CD4-positive, alpha-beta memory T cell (primary cell): ENCODE data around the gene APCDD1L. TPM values are rescaled to one million over a fixed set of nuclear protein-coding genes. Genes with fewer than 3 reads are reported as not detected.
A peak's percentile ranks its signal among the peaks of the same experiment; 100 is the strongest.

Source experiments
- CTCF ChIA-PET: fragments of 350-600 bp; sonication (Branson Sonifier 250); formaldehyde crosslinking; loops from one replicate; lab custom pipeline; 2021; ENCODE audit warnings: inconsistent platforms; ENCODE audit not compliant: partially characterized antibody; lab: Charles Lee
- POLR2A ChIA-PET: fragments of 350-600 bp; sonication (Branson Sonifier 250); formaldehyde crosslinking; loops from one replicate; lab custom pipeline; 2021; ENCODE audit not compliant: partially characterized antibody; lab: Charles Lee
- DNase-seq, 5 donors: peaks; one replicate each; pipeline versions ENCODE4 v3.0.0 to v3.0.0-alpha.2; 2020 to 2022; ENCODE audit warnings: mixed read lengths in 1 of 5
- H3K27ac ChIP-seq: one replicate; pipeline ENCODE4 v1.7.0; 2013; ENCODE audit warnings: low read depth, low read length
- H3K27me3 ChIP-seq: 2 replicates; pipeline ENCODE4 v1.7.0; 2013; ENCODE audit warnings: mild to moderate bottlenecking, low read length, moderate library complexity; ENCODE audit not compliant: insufficient read depth
- H3K36me3 ChIP-seq: 2 replicates; pipeline ENCODE4 v1.7.0; 2013; ENCODE audit warnings: mild to moderate bottlenecking, low read length, moderate library complexity; ENCODE audit not compliant: insufficient read depth
- H3K4me1 ChIP-seq: 2 replicates; pipeline ENCODE4 v1.7.0; 2013; ENCODE audit warnings: mild to moderate bottlenecking, low read length, moderate library complexity; ENCODE audit not compliant: insufficient read depth
- H3K4me3 ChIP-seq, 2 donors: one replicate each; pipeline ENCODE4 v1.7.0; 2013; ENCODE audit warnings: low read length in 2 of 2, mild to moderate bottlenecking in 1 of 2
- H3K9me3 ChIP-seq, 2 donors: one replicate each; pipeline ENCODE4 v1.7.0; 2013; ENCODE audit warnings: low read length in 2 of 2, control low read depth in 1 of 2; ENCODE audit not compliant: control insufficient read depth in 1 of 2
- H3K27ac Mint-ChIP-seq, 7 donors: one replicate each; pipeline ENCODE4 v1.8.0; 2020 to 2021; ENCODE audit warnings: mixed read lengths in 7 of 7, mild to moderate bottlenecking in 6 of 7, inconsistent platforms in 3 of 7, moderate library complexity in 3 of 7
- H3K27me3 Mint-ChIP-seq, 2 donors: one replicate each; pipeline ENCODE4 v1.8.0; 2020 to 2021; ENCODE audit warnings: mixed read lengths in 2 of 2
- H3K36me3 Mint-ChIP-seq, 2 donors: one replicate each; pipeline ENCODE4 v1.8.0; 2020 to 2021; ENCODE audit warnings: mixed read lengths in 2 of 2, inconsistent platforms in 1 of 2, mild to moderate bottlenecking in 1 of 2
- H3K4me1 Mint-ChIP-seq, 4 donors: one replicate each; pipeline ENCODE4 v1.8.0; 2020 to 2021; ENCODE audit warnings: mixed read lengths in 4 of 4, mild to moderate bottlenecking in 1 of 4
- H3K4me3 Mint-ChIP-seq, 8 donors: one replicate each; pipeline ENCODE4 v1.8.0; 2020 to 2021; ENCODE audit warnings: mixed read lengths in 8 of 8, mild to moderate bottlenecking in 7 of 8, moderate library complexity in 6 of 8, inconsistent platforms in 3 of 8
- H3K9me3 Mint-ChIP-seq, 8 donors: one replicate each; pipeline ENCODE4 v1.8.0; 2020 to 2021; ENCODE audit warnings: mixed read lengths in 8 of 8, mild to moderate bottlenecking in 5 of 8, inconsistent platforms in 3 of 8, moderate library complexity in 1 of 8
- intact Hi-C: fragments of 100-400 bp; cut with micrococcal nuclease; formaldehyde crosslinking; loops from one replicate; pipeline ENCODE4 v1.15.1; 2023
- polyA plus RNA-seq, 2 donors: library from polyadenylated mRNA; unstranded; fragments of 300-500 nt; fragmentation: Illumina TruSeq; gene quantifications; one replicate each; pipeline ENCODE4 v1.2.3, GENCODE V29; 2021
- total RNA-seq, 2 experiments: library from RNA; stranded (reverse); gene quantifications; one replicate each; pipeline ENCODE4 v1.2.3, GENCODE V29; 2021

APCDD1L gene
- total and polyA plus RNA-seq, 4 experiments from 2014 or later, result 0.11 TPM; not detected in 3

DNA sequence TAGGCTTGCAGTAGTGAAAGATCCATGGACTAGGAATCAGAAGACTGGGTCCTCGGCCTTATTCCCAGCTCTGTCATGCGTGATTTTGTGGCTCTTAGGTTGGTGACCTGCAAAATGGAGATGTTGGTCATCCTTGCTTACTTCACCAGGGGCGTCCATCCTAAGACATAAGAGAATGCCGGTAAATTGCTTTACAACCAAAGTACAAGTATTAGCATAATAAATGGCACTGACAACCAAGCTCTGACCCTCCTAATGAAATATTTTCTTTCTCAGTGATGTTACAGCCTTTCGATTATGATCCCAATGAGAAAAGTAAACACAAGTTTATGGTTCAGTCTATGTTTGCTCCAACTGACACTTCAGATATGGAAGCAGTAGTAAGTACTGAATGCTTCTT lies 80.9 kb downstream of the APCDD1L start:
- no peaks in the 10 kb centered on the region for H3K9me3 Mint-ChIP-seq
- Histone ChIP-seq H3K9me3 (no peaks in the 10 kb centered on the region), H3K4me1 (peaks cover 25% of the 10 kb centered on the region), H3K27me3 (no peaks in the 10 kb centered on the region), H3K36me3 (no peaks in the 10 kb centered on the region), H3K27ac (no peak overlapping the region), H3K4me3 (no peak overlapping the region)
- POLR2A ChIA-PET, result no interaction called here
- H3K4me1 Mint-ChIP-seq, result peaks cover 28 to 62% (median 36%) of the 10 kb centered on the region in 4 donors
- H3K36me3 Mint-ChIP-seq, result peaks cover 32 to 48% of the 10 kb centered on the region in 2 donors
- no peak for DNase-seq
- H3K4me3 Mint-ChIP-seq, result no peak overlapping the region
- CTCF ChIA-PET, result no interaction called here
- intact Hi-C loops, result no loop called here
- H3K27me3 Mint-ChIP-seq, result no peaks in the 10 kb centered on the region
- H3K27ac Mint-ChIP-seq, result peak overlapping the region in 1 of 7 donors; percentile 8

DNA sequence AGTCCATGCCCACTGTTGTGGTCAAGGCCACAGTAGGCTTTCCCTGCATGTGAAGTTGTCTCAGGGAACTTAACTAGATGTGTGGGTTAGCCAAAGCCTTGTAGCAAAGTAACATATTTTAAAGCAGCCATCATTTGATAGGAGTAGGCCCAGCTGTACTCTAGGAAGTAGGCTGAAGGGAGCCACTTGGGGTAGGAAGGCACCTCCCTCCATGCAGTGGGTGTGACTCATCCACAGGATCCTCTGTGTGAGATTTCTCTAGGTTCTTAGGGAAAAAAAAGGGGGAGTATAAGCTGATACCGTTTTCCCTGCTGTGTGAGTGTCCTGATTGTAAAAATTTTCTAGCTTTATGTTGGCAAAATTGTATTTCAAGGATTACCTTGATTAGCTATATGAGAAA lies 81.4 kb downstream of the APCDD1L start:
- Mint-ChIP-seq H3K4me1 (peaks cover 27 to 60% (median 36%) of the 10 kb centered on the region in 4 donors), H3K27me3 (no peaks in the 10 kb centered on the region), H3K36me3 (peaks cover 33 to 47% of the 10 kb centered on the region in 2 donors), H3K27ac (peak overlapping the region in 4 of 7 donors; percentile 7 to 43 (median 32)), H3K9me3 (no peaks in the 10 kb centered on the region), H3K4me3 (no peak overlapping the region)
- intact Hi-C loops, result no loop called here
- H3K4me3 ChIP-seq, result no peak overlapping the region
- DNase-seq, result no peak
- no peaks in the 10 kb centered on the region for H3K27me3 ChIP-seq
- H3K9me3 ChIP-seq, result no peaks in the 10 kb centered on the region
- peaks cover 25% of the 10 kb centered on the region for H3K4me1 ChIP-seq
- POLR2A ChIA-PET, result no interaction called here
- no peaks in the 10 kb centered on the region for H3K36me3 ChIP-seq
- CTCF ChIA-PET, result no interaction called here
- no peak overlapping the region for H3K27ac ChIP-seq

DNA sequence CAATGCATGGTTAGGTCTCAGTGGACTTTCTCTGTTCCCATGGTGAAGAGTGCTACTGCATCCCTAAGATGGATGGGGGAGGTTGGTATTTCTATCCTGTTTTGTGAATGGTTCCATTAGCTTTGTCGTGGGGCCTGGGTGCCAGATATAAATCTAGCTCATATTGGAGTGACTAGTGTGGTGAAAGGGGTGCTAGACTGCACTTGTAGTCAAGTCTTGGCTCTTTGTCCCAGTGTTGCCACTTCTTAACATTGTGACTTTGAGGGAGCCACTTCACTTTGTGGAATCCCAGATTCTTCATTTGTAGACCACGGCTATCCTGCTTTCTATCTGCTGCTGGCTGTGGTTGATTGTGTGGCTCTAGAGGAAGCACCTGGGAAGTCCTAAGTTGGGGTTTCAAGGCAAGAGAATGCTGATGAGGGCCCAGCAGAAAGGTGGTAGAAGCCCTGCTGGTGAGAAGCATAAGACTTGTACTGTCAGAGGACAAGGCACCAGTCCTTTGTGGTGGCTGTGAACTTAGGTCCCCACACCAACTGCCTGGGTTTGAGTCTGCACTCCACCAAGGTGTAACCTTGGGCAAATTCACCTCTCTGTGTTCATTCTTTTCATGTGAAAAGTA lies 82.1 kb downstream of the APCDD1L start:
- peaks cover 20% of the 10 kb centered on the region for H3K4me1 ChIP-seq
- H3K36me3 ChIP-seq, result no peaks in the 10 kb centered on the region
- H3K4me3 Mint-ChIP-seq, result no peak overlapping the region
- peaks cover 35 to 45% of the 10 kb centered on the region in 2 donors for H3K36me3 Mint-ChIP-seq
- H3K9me3 ChIP-seq, result no peaks in the 10 kb centered on the region
- H3K27me3 Mint-ChIP-seq, result no peaks in the 10 kb centered on the region
- no peaks in the 10 kb centered on the region for H3K27me3 ChIP-seq
- no peak overlapping the region for H3K27ac ChIP-seq
- H3K27ac Mint-ChIP-seq, result peak overlapping the region in 6 of 7 donors; percentile 21 to 82 (median 44)
- H3K4me3 ChIP-seq, result no peak overlapping the region
- DNase-seq, result no peak
- CTCF ChIA-PET, result interaction anchor here (0.9 kb wide), 2 partner anchors 9 to 15 kb away, joined by 4 read pairs; no protein-coding TSS in a partner anchor
- POLR2A ChIA-PET, result no interaction called here
- H3K9me3 Mint-ChIP-seq, result no peaks in the 10 kb centered on the region
- intact Hi-C loops, result no loop called here
- H3K4me1 Mint-ChIP-seq, result peaks cover 26 to 58% (median 36%) of the 10 kb centered on the region in 4 donors

DNA sequence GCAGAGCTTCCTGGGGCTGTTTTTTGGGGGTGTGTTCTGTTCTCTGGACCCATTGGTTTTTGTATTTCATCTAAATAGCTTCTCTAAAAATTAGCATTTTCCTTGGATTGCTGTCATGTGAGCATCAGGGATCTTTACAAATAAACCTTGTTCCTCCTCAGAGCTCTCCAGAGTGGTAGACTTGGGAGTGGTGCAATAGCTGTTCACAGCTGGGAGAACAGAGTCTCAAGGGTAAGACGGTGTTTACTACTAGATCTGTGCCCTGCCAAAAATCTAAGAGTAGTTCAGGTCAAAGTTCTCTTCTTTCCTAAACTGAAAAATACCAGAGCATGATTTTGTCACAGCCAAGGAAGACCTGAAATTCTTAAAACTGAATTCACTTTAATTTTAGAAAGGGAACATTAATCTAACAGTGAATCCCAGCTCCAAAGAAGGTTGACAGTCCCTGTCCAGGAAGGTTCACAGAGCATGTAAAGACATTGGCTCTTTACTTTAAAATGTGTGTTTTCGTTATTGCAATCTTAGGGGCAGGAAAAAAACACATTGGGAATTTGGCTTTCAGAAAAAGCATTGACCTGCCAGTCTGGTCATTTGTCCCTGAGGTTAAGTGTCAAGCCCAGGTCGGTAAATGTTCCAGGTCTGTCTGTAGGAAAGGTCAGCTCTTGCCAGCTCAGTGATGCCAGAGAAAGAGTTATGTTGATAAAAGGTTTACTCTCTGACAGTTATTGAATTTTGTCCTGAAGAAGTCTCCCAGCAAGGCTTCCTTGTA lies 82.8 kb downstream of the APCDD1L start:
- Mint-ChIP-seq H3K27me3 (no peaks in the 10 kb centered on the region), H3K4me1 (peaks cover 25 to 52% (median 32%) of the 10 kb centered on the region in 4 donors), H3K4me3 (no peak overlapping the region), H3K9me3 (no peaks in the 10 kb centered on the region), H3K36me3 (peaks cover 29 to 39% of the 10 kb centered on the region in 2 donors), H3K27ac (peak overlapping the region in 6 of 7 donors; percentile 51 to 88 (median 74))
- Histone ChIP-seq H3K9me3 (no peaks in the 10 kb centered on the region), H3K36me3 (no peaks in the 10 kb centered on the region), H3K27ac (no peak overlapping the region), H3K4me1 (peaks cover 20% of the 10 kb centered on the region), H3K4me3 (no peak overlapping the region), H3K27me3 (no peaks in the 10 kb centered on the region)
- intact Hi-C loops, result no loop called here
- ChIA-PET CTCF (interaction anchor here (0.9 to 1.5 kb wide), 3 partner anchors 9 to 15 kb away, joined by 3 to 4 read pairs (median 4); no protein-coding TSS in a partner anchor), POLR2A (no interaction called here)
- no peak for DNase-seq

DNA sequence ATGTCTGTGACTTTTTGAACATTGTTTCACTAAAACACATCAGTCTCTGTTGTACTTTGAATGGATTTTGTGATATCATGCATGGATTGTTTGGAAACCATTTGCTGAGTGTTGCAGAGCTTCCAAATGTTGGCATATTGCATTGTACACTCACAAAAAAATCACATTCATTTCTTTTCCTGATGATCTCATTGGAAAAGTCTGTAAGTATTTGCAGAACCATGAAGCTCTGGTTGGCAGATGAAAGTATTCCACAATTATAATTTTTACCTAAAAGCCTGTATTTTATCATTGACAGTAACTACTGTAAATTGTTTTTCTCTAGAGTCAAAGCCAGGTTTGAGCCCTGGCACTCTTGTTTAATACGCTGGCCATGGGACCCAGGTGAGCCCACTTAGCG lies 84.1 kb downstream of the APCDD1L start:
- H3K36me3 ChIP-seq, result no peaks in the 10 kb centered on the region
- no peak overlapping the region for H3K4me3 Mint-ChIP-seq
- H3K27me3 Mint-ChIP-seq, result no peaks in the 10 kb centered on the region
- no peaks in the 10 kb centered on the region for H3K9me3 Mint-ChIP-seq
- peaks cover 28 to 35% of the 10 kb centered on the region in 2 donors for H3K36me3 Mint-ChIP-seq
- CTCF ChIA-PET, result interaction anchor here (1.5 kb wide), 1 partner anchor 11 kb away, joined by 3 read pairs; no protein-coding TSS in a partner anchor
- H3K4me1 ChIP-seq, result peaks cover 20% of the 10 kb centered on the region
- intact Hi-C loops, result no loop called here
- H3K27ac ChIP-seq, result no peak overlapping the region
- H3K27me3 ChIP-seq, result no peaks in the 10 kb centered on the region
- no peaks in the 10 kb centered on the region for H3K9me3 ChIP-seq
- no peak for DNase-seq
- POLR2A ChIA-PET, result no interaction called here
- H3K27ac Mint-ChIP-seq, result peak overlapping the region in 1 of 7 donors; percentile 62
- peaks cover 21 to 48% (median 31%) of the 10 kb centered on the region in 4 donors for H3K4me1 Mint-ChIP-seq
- H3K4me3 ChIP-seq, result no peak overlapping the region

DNA sequence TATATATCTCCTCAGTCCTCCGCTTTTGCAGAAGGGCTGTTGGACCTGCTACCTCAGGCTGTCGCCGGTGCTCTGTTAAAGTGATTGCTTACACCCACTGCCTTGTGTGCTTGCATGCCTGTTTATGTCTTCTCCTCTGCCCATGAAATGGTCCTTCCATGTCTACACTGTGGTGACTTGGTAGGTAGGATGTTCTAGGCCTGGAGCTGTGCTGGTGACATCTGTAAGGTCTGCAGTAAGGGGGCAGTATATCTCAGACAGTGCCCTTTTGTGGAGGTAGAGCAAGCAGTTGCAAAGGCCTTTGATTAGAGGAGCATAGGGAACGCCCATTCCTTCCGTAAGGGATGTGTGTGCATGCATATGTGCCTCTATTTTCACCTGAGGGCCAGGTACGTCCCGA lies 85.9 kb downstream of the APCDD1L start:
- Histone ChIP-seq H3K9me3 (no peaks in the 10 kb centered on the region), H3K36me3 (no peaks in the 10 kb centered on the region), H3K27me3 (no peaks in the 10 kb centered on the region), H3K4me3 (no peak overlapping the region), H3K4me1 (peaks cover 18% of the 10 kb centered on the region), H3K27ac (no peak overlapping the region)
- CTCF ChIA-PET, result interaction anchor here (1.0 kb wide), 1 partner anchor 9 kb away, joined by 3 read pairs; no protein-coding TSS in a partner anchor
- no peaks in the 10 kb centered on the region for H3K9me3 Mint-ChIP-seq
- POLR2A ChIA-PET, result no interaction called here
- no peak for DNase-seq
- peak overlapping the region in 1 of 8 donors; percentile 12 for H3K4me3 Mint-ChIP-seq
- H3K4me1 Mint-ChIP-seq, result peaks cover 16 to 44% (median 27%) of the 10 kb centered on the region in 4 donors
- intact Hi-C loops, result no loop called here
- H3K27ac Mint-ChIP-seq, result peak overlapping the region in 1 of 7 donors; percentile 4
- H3K27me3 Mint-ChIP-seq, result no peaks in the 10 kb centered on the region
- H3K36me3 Mint-ChIP-seq, result peaks cover 21 to 29% of the 10 kb centered on the region in 2 donors

DNA sequence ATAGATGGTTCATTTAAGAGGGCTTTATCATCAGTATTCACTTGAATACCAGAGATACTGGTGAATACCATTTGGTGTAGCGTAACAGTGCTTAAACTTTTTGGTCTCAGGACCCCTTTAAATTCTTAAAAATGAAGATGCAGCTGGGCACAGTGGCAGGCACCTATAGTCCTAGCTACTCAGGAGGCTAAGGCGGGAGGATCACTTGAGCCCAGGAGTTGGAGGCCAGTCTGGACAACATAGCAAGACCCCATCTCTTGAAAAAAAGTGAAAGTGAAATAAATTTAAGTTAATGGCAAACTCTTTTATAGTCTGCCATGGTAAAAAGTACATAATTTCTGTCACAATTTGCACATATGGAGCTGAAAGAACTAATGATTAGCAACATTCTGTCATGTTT lies 86.8 kb downstream of the APCDD1L start:
- no peak for DNase-seq
- Mint-ChIP-seq H3K9me3 (no peaks in the 10 kb centered on the region), H3K36me3 (peaks cover 21 to 32% of the 10 kb centered on the region in 2 donors), H3K27ac (peak overlapping the region in 3 of 7 donors; percentile 60 to 72 (median 62)), H3K4me1 (peaks cover 17 to 41% (median 25%) of the 10 kb centered on the region in 4 donors), H3K27me3 (no peaks in the 10 kb centered on the region), H3K4me3 (no peak overlapping the region)
- CTCF ChIA-PET, result no interaction called here
- peaks cover 18% of the 10 kb centered on the region for H3K4me1 ChIP-seq
- H3K27me3 ChIP-seq, result no peaks in the 10 kb centered on the region
- H3K9me3 ChIP-seq, result no peaks in the 10 kb centered on the region
- H3K27ac ChIP-seq, result no peak overlapping the region
- H3K4me3 ChIP-seq, result no peak overlapping the region
- POLR2A ChIA-PET, result interaction anchor here (0.6 kb wide), 1 partner anchor 17 kb away, joined by 3 read pairs; no protein-coding TSS in a partner anchor
- H3K36me3 ChIP-seq, result no peaks in the 10 kb centered on the region
- intact Hi-C loops, result no loop called here
